ENCODE data around the gene NFS1. TPM values are rescaled to one million over a fixed set of nuclear protein-coding genes. Genes with fewer than 3 reads are reported as not detected.

Gene NFS1
- total RNA-seq, 2 experiments from 2014 or later: 10.6 to 11.5 TPM

DNA sequence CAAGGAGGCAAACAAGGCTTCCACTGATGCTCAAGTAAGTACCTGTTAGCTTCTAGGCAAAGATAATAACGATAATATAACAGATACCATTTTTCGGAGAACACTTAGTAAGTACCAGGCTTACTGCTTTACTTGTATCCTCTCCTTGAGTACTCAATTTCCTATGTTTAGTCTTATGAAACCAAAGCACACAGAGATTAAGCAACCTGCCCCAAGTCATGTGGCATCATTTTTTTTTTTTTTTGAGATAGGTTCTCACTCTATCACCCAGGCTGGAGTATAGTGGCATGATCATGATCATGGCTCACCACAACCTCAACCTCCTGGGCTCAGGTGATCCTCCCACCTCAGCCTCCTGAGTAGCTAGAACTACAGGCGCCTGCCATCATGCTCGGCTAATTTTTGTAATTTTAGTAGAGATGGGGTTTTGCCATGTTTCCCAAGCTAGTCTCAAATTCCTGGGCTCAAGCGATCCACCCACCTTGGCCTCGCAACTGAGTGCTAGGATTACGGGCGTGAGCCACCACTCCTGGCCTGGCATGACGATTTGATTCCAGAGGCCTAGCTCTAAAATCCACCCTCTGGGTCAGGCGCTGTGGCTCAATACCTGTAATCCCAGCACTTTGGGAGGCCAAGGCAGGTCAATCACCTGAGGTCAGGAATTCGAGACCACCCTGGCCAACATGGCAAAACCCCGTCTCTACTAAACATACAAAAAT lies 69.6 kb downstream of the NFS1 start:
- Histone ChIP-seq H3K9me3 (ENCODE audit: control insufficient read depth in 1 of 2, insufficient read depth in 1 of 2, low read length in 2 of 2) (no peaks in the 10 kb centered on the region), H3K27me3 (ENCODE audit: control insufficient read depth in 1 of 2, insufficient read depth in 2 of 2, low read length in 2 of 2) (no peaks in the 10 kb centered on the region), H3K27ac (ENCODE audit: low read depth in 1 of 2, low read length in 2 of 2) (no peak overlapping the region), H3K4me3 (ENCODE audit: low read length) (no peak overlapping the region), H3K4me1 (ENCODE audit: insufficient read depth, low read length) (no peaks in the 10 kb centered on the region), H3K36me3 (ENCODE audit: insufficient read depth, low read length) (peaks cover 72% of the 10 kb centered on the region)
- CTCF ChIA-PET: no interaction called here
- TF ChIP-seq, protein P1, sequence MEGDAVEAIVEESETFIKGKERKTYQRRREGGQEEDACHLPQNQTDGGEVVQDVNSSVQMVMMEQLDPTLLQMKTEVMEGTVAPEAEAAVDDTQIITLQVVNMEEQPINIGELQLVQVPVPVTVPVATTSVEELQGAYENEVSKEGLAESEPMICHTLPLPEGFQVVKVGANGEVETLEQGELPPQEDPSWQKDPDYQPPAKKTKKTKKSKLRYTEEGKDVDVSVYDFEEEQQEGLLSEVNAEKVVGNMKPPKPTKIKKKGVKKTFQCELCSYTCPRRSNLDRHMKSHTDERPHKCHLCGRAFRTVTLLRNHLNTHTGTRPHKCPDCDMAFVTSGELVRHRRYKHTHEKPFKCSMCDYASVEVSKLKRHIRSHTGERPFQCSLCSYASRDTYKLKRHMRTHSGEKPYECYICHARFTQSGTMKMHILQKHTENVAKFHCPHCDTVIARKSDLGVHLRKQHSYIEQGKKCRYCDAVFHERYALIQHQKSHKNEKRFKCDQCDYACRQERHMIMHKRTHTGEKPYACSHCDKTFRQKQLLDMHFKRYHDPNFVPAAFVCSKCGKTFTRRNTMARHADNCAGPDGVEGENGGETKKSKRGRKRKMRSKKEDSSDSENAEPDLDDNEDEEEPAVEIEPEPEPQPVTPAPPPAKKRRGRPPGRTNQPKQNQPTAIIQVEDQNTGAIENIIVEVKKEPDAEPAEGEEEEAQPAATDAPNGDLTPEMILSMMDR (IDR thresholded peaks at IDR 0.05): no peak
- Mint-ChIP-seq H3K27ac (peak overlapping the region; percentile 25), H3K36me3 (ENCODE audit: low read depth) (peaks cover 84% of the 10 kb centered on the region), H3K27me3 (no peaks in the 10 kb centered on the region), H3K9me3 (no peaks in the 10 kb centered on the region), H3K4me3 (no peak overlapping the region), H3K4me1 (ENCODE audit: low read depth) (peaks cover 6% of the 10 kb centered on the region)
- POLR2A ChIA-PET: interaction anchor here (1.1 kb wide), 1 partner anchor 11 kb away, joined by 4 read pairs; no protein-coding TSS in a partner anchor
- ATAC-seq (ENCODE audit: poor library complexity) (no peak), DNase-seq (no peak)
- intact Hi-C loops (cut with DNase I, micrococcal nuclease): loop anchor here in 1 of 2 experiments (2.0 kb wide), 1 partner anchor 13 kb away; no protein-coding TSS in a partner anchor

DNA sequence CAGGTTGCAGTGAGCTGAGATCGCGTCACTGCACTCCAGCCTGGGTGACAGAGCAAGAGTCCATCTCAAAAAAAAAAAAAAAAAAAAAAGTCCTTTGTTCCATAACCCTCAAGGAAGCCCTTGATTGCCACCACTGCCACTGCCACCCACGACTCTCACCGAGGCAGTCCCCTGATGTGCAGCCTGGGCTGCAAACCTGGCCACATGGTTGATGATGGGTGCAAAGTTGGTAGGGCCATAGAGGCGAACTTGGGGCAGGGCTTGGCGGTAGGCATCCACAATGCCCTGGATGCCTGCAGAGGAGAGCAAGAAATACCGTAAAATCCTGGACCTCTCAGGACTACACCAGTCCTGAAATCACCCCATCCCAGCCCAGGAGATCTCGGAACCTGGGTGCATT lies 72.0 kb downstream of the NFS1 start:
- peaks cover 69% of the 10 kb centered on the region for H3K36me3 Mint-ChIP-seq (ENCODE audit: low read depth)

DNA sequence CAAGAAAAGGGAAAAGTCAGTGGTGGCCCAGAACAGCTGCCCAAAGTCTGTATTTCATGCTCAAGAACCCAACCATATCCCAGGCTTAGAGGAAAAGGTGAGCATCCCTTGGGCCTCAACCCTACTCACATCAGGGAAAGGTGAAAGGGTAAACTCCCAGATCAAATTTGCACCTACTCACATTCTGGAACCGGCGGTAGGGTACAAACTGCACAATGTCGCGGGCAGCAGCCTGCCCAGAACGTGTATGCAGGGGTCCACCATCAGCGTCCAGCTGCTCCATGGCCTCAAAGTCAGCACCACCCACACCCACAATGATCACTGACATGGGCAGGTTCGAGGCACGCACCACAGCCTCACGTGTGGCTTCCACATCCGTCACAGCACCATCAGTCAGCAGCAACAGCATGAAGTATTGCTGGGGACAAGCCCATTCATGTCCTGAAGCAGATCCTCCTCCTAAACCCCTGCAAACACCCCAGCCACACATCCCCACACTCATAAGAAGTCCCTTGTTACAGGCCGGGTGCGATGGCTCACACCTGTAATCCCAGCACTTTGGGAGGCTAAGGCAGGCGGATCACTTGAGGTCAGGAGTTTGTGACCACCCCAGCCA lies 72.7 kb downstream of the NFS1 start:
- H3K27ac Mint-ChIP-seq: no peak overlapping the region
- no peaks in the 10 kb centered on the region for H3K9me3 Mint-ChIP-seq
- intact Hi-C loops (cut with DNase I, micrococcal nuclease): no loop called here
- Histone ChIP-seq H3K4me3 (ENCODE audit: low read length) (no peak overlapping the region), H3K27ac (ENCODE audit: low read depth in 1 of 2, low read length in 2 of 2) (no peak overlapping the region), H3K9me3 (ENCODE audit: control insufficient read depth in 1 of 2, insufficient read depth in 1 of 2, low read length in 2 of 2) (no peaks in the 10 kb centered on the region), H3K4me1 (ENCODE audit: insufficient read depth, low read length) (no peaks in the 10 kb centered on the region), H3K36me3 (ENCODE audit: insufficient read depth, low read length) (peaks cover 58% of the 10 kb centered on the region), H3K27me3 (ENCODE audit: control insufficient read depth in 1 of 2, insufficient read depth in 2 of 2, low read length in 2 of 2) (no peaks in the 10 kb centered on the region)
- POLR2A ChIA-PET: no interaction called here
- DNase-seq: no peak
- H3K27me3 Mint-ChIP-seq: no peaks in the 10 kb centered on the region
- no peaks in the 10 kb centered on the region for H3K4me1 Mint-ChIP-seq (ENCODE audit: low read depth)
- no peak for ATAC-seq (ENCODE audit: poor library complexity)
- no peak overlapping the region for H3K4me3 Mint-ChIP-seq
- H3K36me3 Mint-ChIP-seq (ENCODE audit: low read depth): peaks cover 65% of the 10 kb centered on the region
- CTCF ChIA-PET: interaction anchor here (0.6 kb wide), 1 partner anchor 949 kb away, joined by 3 read pairs; no protein-coding TSS in a partner anchor
- TF ChIP-seq, protein P1 (IDR thresholded peaks at IDR 0.05): no peak

More for the DNA sequence above, 72.0 kb downstream of the NFS1 start:
- ATAC-seq (ENCODE audit: poor library complexity) (no peak), DNase-seq (no peak)
- Mint-ChIP-seq H3K4me1 (ENCODE audit: low read depth) (no peaks in the 10 kb centered on the region), H3K27ac (no peak overlapping the region), H3K4me3 (no peak overlapping the region), H3K27me3 (no peaks in the 10 kb centered on the region), H3K9me3 (no peaks in the 10 kb centered on the region)
- no peaks in the 10 kb centered on the region for H3K4me1 ChIP-seq (ENCODE audit: insufficient read depth, low read length)
- H3K27ac ChIP-seq (ENCODE audit: low read depth in 1 of 2, low read length in 2 of 2): no peak overlapping the region
- no peaks in the 10 kb centered on the region for H3K9me3 ChIP-seq (ENCODE audit: control insufficient read depth in 1 of 2, insufficient read depth in 1 of 2, low read length in 2 of 2)
- POLR2A ChIA-PET: no interaction called here
- peaks cover 64% of the 10 kb centered on the region for H3K36me3 ChIP-seq (ENCODE audit: insufficient read depth, low read length)
- intact Hi-C loops (cut with DNase I, micrococcal nuclease): no loop called here
- no peaks in the 10 kb centered on the region for H3K27me3 ChIP-seq (ENCODE audit: control insufficient read depth in 1 of 2, insufficient read depth in 2 of 2, low read length in 2 of 2)
- H3K4me3 ChIP-seq (ENCODE audit: low read length): no peak overlapping the region
- CTCF ChIA-PET: interaction anchor here (0.6 kb wide), 1 partner anchor 950 kb away, joined by 3 read pairs; no protein-coding TSS in a partner anchor
- TF ChIP-seq, protein P1 (IDR thresholded peaks at IDR 0.05): no peak
